Measurements from ENCODE around the gene PBX4.
"Not testable (repeated sequence)": the region's sequence is repeated elsewhere in the genome, so short reads cannot be mapped to it uniquely, and the experiment has no call there.

The PBX4 gene, protein sequence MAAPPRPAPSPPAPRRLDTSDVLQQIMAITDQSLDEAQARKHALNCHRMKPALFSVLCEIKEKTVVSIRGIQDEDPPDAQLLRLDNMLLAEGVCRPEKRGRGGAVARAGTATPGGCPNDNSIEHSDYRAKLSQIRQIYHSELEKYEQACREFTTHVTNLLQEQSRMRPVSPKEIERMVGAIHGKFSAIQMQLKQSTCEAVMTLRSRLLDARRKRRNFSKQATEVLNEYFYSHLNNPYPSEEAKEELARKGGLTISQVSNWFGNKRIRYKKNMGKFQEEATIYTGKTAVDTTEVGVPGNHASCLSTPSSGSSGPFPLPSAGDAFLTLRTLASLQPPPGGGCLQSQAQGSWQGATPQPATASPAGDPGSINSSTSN

DNA sequence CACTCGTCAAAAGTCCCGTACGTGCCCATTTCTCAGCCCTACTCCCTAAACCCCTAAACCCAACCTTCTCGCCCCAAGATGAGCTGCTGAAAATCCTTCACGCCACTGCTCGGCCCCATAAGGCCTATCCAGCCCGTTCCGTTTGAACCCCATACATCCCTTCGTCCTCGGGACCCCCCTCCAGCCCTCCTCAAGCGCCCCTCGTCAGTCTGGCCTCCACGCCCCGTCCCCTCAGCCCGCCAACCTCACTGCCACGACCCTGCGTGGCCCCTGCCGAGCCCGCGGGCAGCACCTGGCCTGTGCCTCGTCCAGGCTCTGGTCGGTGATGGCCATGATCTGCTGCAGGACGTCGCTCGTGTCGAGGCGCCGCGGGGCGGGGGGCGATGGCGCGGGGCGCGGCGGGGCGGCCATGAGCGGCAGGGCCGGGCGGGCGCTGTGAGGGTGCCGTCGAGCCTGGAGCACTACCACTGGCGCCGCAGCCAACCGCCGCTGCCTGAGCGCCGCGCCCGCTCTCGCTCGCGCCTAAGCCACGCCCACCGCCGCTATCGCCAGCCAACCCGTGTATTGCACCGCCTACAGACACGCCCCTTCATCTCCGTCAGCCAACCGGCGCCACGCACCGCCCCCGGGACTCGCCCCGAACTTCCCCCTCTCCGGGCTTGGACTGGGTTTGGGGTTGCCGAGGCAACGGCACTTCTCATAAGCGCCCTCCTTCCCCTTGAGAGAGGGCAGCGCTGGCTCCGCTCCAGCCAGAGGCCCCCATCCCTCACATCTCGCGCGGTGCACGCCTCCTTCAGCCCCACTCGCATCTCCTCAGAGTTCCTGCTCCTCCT is at the start of gene PBX4:
TSS of gene PBX4 (minus strand) at position 469 of the 833 bp plus-strand sequence. CDS start at position 411, 58 bp downstream.
- DNase-seq (ENCODE audit: low spot score): peak; percentile 98

DNA sequence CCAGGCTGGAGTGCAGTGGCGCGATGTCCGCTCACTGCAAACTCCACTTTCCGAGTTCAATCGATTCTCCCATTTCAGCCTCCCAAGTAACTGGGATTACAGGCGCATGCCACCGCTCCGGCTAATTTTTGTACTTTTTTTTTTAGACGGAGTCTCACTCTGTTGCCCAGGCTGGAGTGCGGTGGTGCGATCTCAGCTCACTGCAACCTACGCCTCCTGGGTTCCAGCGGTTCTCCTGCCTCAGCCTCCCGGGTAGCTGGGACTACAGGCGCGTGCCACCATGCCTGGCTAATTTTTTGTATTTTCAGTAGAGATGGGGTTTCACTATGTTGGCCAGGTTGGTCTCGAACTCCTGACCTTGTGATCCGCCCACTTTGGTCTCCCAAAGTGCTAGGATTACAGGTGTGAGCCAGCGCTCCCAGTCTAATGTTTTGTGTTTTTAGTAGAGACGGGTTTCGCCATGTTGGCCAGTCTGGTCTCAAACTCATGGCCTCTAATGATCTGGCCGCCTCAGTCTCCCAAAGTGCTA is 47.0 kb upstream of the PBX4 start:
- not testable (repeated sequence) for DNase-seq (ENCODE audit: low spot score)

DNA sequence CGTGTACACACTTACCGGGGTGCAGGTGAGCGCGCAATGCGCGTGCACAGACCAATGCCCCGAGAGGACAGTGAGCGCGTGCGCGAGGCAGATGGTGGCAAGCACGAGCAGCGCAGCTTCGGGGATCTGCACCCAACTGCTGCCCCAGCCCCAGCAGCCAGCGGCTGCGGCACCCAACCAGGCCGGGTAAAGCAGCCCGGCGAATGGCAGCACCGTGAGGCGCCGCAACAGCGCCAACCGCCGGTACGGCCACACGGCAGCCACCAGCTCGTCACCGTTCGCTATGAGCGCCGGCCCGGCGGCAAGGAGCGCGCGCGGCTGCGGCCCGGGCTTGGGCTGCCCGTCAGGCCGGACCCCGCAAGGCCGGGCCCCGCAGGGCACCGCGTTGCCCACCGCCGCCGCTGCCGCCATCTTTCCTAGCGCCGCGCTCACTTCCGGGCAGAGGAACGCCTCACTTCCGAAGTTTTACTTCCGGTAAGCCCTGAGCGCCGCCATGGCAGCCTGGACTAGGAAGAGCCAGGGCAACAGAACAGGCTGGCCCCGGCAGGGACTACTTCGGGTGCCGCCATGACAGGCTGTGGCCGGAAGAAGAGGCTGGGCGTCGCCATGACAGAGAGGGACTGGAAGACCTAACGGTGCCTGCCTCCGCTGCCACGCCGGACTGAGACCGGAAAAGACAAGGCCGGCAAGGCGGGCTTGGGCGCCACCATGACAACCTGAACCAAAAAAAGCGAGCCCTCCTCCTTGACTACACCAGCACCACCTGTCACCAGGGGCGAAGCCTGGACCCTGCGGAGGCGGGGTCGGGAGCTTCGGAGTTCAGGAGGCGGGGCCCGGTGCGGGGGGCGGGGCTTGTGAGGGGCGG is 45.0 kb upstream of the PBX4 start, which contains the start of gene ATP13A1:
TSS of gene ATP13A1 (minus strand) at position 421 of the 865 bp plus-strand sequence. CDS start at position 411, 10 bp downstream.
- peak; percentile 95 for DNase-seq (ENCODE audit: low spot score)

DNA sequence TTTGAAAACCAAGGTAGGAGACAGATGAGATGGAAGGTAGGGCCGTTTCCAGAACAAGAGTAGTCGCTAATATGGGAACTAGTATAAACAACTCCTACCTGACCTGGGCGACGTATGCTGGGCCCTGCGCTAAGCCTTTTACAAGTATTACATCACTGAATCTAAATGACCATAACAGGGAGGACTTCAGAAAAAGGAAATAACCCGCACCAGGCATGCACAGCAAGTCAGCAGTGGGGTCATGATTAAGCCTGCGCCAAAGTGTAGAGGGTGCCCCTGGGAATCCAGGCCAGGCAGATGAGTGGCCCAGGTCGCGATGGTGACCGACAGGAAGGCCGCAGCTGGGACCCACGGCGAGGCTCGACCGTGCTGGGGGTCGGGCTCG is 44.4 kb upstream of the PBX4 start:
- no peak for DNase-seq (ENCODE audit: low spot score)

DNA sequence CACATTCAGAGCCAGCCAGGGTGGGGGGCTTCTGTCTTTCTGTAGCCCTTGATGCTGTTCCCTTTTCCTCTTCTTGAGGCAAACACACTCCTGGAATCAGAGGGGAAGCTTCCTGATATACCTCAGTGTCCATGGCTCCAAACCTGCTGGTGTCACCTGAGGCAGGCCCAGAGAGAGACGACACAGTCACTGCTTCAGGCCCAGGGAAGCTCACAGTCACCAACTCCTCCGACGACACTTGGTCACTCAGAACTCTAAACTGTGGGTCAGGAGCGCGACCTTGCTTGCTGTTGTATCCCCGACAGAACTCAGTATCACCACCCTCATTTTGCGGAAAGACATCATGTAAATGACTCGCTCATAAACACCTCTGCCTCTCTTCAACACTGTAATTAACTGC is 43.9 kb upstream of the PBX4 start:
- no peak for DNase-seq (ENCODE audit: low spot score)

DNA sequence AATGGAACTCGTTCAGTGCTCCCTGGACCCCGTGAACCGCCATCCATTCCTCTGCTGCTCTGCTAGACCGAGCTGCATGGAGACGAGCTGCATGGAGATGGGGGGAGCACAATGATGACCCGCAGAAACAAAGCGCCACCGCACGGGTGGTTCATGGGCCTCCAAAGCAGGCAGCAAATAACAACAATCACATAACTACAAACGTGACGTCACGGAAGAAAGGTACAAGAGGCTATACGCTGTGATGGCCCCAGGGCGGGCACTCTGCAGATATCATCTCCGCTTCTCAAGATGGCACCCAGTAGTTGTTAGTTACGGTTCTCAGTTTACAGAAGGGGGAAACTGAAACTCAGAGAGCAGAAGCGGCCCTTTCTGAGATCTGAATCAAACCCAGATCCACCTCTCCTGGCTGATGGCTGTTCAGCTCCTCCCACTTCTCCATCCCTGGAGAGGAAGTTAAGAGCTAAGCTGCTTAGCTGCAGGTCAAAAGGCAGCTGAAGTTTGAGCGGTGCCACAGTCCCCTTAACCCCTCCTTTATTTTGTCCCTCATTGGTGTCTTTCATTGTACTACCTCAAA is 43.3 kb upstream of the PBX4 start:
- no peak for DNase-seq (ENCODE audit: low spot score)

DNA sequence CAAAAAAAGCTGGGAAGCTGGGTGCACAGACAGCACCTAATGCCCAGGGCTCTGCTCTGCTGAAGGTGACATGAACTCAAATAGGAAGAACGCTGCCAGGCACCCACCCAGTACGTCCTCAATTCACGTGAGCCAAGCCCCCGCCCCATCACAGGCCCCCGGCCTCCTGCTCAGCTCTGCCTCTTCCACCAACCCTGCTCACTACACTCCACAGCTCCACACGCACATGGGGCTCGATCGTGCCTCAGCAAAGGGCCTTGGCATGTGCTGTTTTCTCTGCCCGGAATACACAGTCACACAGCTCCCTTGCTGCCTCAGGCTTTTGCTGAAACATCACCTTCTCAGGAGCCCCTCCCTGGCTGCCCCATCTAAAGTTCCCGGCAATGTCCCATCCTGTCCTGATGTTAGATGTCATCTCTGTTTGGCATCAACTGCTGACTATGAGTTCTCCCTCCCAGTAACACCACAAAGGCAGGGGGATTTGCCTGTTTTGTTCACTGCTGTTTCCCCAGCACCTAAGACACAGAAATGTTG is 42.7 kb upstream of the PBX4 start:
- no peak for DNase-seq (ENCODE audit: low spot score)

DNA sequence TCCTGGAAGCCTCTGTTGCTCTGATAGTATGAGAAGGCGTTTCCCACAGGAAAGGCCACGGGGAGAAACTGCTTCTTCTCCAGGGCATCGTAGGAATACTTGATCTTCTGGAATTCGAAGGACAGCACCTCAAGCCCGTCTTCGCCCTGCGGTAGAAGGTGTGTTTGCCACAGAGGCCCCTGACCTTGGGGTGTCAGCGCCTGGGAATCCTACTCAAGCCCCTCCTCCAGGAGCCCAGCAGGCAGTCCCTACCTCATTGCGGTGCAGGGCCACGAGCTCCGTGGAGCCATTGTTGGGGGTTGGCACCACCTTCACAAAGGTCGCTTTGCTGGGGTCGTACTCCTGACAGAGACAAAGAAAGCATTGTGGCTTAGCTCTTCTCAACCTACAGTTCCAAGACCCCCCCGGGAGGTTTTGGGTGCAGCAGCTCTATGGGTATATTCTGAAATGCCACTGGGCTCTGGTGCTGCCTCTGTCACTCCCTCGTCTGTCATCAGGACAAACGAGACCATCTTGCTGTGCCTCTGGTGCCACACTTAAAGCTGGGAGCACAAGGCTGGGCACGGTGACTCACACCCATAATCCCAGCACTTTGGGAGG is 41.3 kb upstream of the PBX4 start:
- DNase-seq (ENCODE audit: low spot score): no peak

DNA sequence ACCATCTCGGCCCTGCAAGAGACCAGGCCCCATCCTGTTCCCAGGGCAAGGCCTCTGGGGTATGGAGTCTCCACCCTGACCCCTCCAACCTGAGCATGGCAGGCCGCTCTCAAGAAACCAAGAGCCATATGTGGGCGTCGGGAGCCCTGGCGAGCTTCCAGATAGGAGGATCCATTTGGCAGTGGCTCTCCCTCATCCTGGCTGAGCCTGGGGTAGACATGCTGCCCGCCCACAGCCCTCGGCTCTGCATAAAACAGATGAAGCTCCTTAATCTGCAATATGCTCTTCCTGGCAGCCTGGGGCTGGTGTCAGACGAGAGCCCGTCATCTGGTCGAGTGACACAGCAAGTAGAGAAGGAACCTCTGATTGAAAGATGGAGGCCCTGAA is 38.9 kb upstream of the PBX4 start:
- DNase-seq (ENCODE audit: low spot score): no peak

DNA sequence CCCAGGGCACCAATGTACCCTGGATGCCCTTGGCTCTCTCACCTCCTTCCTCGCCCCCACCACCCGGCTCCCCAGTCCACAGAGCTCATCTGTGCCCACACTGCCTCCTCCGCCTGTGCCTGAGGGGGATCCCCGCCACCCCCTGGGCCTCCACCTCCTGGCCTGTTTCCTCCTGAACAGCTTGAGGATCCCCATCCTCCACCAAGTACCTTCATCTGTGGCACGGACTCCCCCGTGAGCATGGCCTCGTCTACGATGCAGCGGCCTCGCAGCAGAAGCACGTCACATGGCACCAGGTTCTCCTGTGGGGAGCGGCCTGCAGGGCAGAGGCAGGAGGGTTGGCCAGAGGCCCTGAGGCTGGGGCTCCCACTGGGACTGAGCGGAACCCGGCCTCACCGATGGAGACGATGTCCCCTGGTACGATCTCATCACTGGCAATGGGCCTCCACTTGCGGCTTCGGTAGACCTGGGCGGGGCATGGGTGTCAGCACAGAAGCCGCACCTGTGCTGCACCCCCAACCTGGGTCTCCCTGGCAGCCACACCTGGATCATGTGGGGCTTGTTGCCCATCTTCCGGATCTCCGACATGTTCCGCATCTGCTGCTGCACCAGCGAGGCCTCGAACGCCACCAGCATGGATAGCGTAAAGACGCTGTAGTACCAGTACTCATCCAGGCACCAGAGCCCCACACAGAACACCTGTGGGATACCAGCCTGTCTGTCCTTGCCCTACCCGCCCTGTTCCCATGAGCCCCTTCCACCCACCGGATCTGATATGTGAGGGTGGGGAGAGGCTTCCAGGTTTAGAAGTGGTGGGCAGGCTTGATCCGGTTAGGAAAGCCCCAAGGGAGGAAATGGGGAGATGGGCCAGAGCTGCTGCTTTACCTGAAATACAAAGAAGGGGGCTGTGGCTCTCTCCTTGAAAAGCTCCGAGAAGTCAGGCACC is 38.2 kb upstream of the PBX4 start:
- DNase-seq (ENCODE audit: low spot score): no peak

DNA sequence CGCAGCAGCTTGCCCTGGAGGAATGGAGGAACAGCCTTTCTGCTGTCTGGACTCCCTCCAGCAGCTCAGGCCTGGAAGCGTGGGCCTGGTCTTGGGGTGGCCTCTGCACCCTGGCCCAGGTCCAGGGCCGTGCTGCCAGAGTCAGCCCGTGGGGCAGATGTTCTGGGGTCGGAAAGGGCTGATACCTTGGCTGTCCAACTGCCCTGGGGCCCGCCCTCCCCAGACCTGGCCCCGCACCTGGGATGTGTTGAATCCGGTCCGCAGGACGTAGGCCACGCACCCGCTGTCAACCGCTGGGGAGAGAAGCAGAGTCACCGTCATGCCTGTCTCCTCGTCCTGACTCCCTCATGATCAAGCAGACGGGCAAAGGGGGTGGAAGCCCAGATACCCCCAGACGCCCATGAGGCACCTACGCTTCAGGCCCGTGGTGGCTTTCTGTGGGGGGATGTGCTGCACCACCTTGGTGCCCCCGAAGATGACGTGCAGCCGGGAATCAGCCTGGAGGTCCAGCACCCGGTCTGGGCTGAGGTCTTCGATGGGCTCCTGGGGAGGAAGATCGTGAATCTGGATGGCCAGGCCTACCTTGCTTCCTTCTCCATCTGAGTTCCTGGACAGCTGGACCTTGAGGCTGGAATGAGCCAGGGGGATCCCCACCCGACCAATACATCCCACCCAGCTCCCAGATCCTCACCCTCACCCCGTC is 37.3 kb upstream of the PBX4 start:
- DNase-seq (ENCODE audit: low spot score): no peak

DNA sequence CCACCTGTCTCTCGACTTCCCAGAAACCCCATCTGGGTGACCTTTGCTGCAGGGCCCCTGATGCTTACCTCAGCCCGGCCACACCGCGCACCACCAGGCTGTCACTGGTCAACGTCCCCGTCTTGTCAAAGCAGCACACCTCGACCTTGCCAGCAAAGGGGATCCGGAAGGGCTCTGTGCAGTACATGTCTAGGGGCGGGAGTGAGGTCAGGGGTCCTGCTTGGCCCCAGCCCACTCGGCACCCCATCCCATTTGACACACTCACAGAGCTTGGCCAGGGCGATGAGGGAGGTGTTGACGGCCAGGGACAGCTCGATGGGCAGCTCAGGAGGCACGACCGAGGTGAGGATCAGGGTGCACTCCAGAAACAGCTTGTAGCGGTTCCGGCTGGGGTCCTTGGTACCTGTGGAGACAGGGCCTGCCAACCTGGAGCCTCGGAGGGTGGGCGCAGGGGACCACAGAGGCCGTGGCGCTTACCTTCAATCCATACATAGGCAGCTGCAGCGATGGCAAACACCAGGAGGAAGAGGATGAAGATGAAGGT is 36.6 kb upstream of the PBX4 start:
- DNase-seq (ENCODE audit: low spot score): no peak

DNA sequence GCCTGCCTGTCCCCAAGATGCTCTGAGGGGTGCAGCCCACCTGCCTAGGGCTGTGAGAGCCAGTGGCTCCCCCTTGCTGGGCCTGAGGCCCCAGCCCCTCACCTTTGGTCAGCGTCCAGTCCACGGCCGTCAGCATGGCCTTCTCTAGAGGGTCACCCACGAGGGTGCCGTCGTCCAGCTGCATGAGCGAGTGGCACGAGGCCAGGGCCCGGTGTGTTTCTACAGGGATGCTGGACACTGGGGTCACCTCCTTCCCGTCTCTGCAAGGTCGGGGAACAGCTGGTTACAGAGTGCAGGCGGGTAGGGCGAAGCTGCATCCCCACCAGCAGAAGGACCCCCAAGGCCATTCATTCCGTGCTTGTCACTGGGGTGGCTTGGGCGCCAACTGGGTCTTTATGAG is 36.0 kb upstream of the PBX4 start:
- DNase-seq (ENCODE audit: low spot score): no peak

DNA sequence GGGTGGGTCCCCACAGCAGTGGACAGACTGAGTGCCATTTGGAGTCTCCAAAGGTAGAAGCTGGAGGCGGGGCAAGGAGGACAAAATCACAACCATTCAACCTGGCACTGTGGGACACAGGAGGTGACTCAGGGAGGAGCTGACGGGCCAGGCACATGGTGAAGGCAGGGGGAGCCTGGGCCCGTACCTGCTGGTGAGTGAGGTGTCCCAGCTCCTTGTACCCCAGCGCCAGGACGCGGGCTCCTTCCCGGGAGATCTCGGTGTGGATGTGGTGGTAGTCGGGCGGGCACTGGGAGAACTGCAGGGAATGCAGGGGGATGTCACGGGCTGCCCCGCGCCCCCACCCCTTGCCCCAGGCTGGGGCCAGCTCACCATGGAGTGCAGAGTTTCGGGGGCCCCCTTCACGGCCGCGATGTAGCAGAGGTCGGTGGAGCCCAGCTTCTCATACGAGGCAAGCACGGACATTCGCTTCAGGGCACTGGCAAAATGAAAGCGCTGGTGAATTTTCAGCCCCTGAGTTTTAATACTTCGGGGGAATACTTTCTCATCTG is 35.2 kb upstream of the PBX4 start:
- no peak for DNase-seq (ENCODE audit: low spot score)

DNA sequence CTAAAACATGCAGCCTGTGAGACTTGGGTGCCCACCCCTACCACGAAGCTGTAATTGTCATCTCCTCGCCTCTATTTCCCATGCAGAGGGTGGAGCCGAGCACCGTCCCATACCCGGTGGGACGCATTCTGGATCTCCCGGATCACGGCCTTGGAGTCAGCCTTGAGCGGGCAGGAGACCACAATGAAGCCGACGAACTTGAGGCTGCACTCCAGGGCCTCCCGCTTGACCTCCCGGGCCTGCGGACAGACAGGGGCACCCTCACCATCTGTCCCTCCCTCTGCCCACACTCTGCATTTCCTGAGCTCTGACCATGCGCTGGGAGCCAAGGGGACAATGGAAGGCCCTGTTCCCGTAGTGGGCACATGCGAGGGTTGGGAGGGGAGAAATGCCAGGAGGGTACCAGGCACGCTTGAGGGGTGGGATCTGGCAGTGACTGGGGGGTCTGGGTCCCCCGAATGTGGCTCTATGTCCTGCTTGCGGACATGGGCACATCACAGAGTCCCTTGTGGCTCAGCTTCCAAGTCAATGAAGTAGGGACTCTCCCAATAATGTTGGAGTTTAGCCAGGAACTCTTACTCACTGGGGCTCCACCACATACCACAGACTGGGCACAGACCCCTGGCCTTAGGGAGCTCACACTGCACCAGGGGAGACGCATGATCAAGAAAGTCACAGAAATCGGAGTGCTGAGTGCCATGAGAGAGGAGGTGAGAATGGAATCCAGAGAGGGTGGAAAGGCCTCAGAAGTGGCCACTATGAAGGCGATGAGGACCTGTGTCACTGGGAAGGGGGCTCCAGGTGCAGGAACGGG is 34.2 kb upstream of the PBX4 start:
- no peak for DNase-seq (ENCODE audit: low spot score)

DNA sequence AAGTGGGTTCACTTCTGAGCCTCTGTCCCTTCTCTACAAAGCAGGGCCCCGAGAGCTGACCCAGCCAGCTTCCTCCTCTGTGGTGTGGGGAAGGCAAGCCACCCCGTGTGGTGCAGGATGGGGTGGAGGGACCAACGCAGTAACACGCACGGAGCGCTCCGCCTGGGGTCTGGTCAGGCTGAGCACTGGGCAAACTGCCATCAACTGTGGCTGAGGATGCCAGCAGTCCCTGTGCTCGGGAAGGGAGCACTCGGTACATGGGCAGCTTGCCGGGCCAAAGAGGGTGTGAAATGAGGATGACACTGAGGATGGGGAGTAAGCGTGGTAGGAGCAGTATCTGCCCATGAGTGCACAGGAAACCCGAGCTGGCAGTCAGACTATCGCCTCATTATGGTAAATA is 32.6 kb upstream of the PBX4 start:
- DNase-seq (ENCODE audit: low spot score): no peak

DNA sequence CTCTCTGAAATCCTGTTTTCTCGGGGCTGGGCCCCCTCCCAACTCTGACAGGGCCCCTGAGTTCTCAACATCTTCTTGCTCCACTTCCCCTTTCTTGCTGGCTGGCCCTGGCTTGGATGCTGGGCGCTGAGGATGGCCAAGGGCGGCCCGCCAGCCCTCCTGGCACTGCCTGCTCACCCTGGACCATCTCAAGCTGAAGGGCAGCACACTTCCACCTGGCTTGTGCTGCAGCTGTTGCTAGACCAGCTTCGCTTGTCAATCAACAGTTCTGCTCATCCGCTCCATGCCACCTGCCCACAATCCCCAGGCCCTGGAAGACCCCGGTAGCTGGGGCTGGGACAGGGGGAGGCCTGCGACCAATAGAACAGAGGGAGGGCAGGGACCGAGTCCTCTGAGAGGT is 31.8 kb upstream of the PBX4 start:
- DNase-seq (ENCODE audit: low spot score): no peak

DNA sequence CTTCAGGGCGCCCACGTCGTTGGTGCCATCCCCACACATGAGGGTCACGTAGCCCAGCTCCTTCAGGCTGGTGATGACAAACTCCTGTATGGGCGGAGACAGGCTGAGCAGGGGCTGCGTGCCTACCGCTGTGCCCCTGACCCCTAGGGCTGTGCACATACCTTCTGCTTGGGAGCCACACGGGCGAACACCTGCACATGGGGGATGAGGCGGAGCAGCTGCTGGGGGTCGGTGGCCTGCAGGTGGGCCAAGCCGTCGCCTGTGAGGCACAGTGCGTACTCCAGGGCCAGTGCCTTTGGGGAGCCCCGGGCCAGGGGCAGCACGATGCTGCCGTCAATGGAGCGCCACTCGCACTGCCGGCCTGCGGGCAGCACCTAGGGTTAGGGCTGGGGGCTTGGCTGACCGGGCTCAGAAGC is 31.1 kb upstream of the PBX4 start:
- no peak for DNase-seq (ENCODE audit: low spot score)
